ENCODE data around the gene FBXO31. TPM values are rescaled to one million over a fixed set of nuclear protein-coding genes. Genes with fewer than 3 reads are reported as not detected.

The FBXO31 gene
- total and polyA plus RNA-seq, 2 of the 8 experiments (the other 6 are each of a cell fraction or from before 2014, with no cell fraction given) = 8.3 to 21.6 TPM

DNA sequence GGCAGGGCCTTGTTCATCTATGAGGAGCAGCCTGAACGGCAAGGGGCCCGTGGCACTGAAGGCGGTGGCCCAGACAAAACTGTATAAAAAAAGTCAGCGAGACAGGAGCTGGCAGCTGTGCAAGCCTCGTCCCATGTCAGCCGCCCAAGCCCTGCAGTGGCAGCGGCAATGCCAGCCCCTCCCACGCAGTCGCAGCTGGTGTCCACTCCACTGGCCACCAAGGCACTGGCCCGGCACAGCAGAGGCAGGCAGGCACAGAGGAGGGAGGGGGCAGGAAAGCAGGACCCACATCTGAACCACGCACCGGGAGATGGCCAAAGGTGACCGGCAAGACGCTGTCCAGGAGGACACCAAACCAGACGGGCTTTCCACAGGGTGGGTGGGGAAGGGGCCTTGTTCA lies 50.5 kb downstream of the FBXO31 start (continued):
- TF ChIP-seq RFX5 (IDR thresholded peaks at IDR 0.05; ENCODE audit: borderline replicate concordance, low read depth, low read length) (no peak), TAF7 (optimal IDR thresholded peaks at IDR 0.05; ENCODE audit: borderline replicate concordance, low read depth, low read length) (no peak), POLR2AphosphoS5 (IDR thresholded peaks at IDR 0.05; ENCODE audit: low read depth, low read length) (no peak), USF2 (IDR thresholded peaks at IDR 0.05; ENCODE audit: low read length) (no peak), EP300 (IDR thresholded peaks at IDR 0.05; ENCODE audit: borderline replicate concordance in 1 of 2, low read depth in 2 of 2, low read length in 2 of 2) (no peak), SRF (IDR thresholded peaks at IDR 0.05; ENCODE audit: low read depth, low read length) (no peak), RXRA (IDR thresholded peaks at IDR 0.05; ENCODE audit: insufficient read depth, low read depth, low read length) (no peak), TBP (IDR thresholded peaks at IDR 0.05; ENCODE audit: low read depth, low read length) (no peak), CHD2 (IDR thresholded peaks at IDR 0.05; ENCODE audit: low read length) (no peak)

Data from H1 (cell line).